ENCODE results near the gene SPATA2L. TPM values are rescaled to one million over a fixed set of nuclear protein-coding genes. Genes with fewer than 3 reads are reported as not detected.

SPATA2L gene
- polyA plus RNA-seq, 1 of the 3 experiments (the other 2 are of a cell fraction), result 8.6 TPM

GRCh38 chr16:89687092-89687940, 14.2 kb downstream of the SPATA2L start:
- H2AFZ ChIP-seq (ENCODE audit: low read depth), result peak overlapping the region; percentile 94
- H3K9me3 ChIP-seq, result no peaks in the 10 kb centered on the region
- H3K4me3 ChIP-seq (ENCODE audit: low read depth in 2 of 2, low read length in 1 of 2), result peak overlapping the region; percentile 82 to 87
- peak overlapping the region; percentile 86 to 96 for H3K27ac ChIP-seq (ENCODE audit: low read depth in 2 of 2, low read length in 1 of 2)
- H3K79me2 ChIP-seq (ENCODE audit: insufficient read depth), result peaks cover 36% of the 10 kb centered on the region
- peak overlapping the region; percentile 87 for H3K9ac ChIP-seq
- H3K36me3 ChIP-seq (replicated peaks in 1 of 2; ENCODE audit: control insufficient read depth in 1 of 2, insufficient read depth in 2 of 2, low read length in 1 of 2), result peaks cover 11 to 19% of the 10 kb centered on the region in 2 experiments
- peak overlapping the region; percentile 99 for H3K4me2 ChIP-seq
- DNase-seq, result no peak
- H4K20me1 ChIP-seq (ENCODE audit: insufficient read depth), result no peaks in the 10 kb centered on the region
- H3K9me2 ChIP-seq, result no peaks in the 10 kb centered on the region
- TF ChIP-seq MEF2A (IDR thresholded peaks at IDR 0.05; ENCODE audit: borderline replicate concordance, low read depth) (no peak), MXI1 (IDR thresholded peaks at IDR 0.05; ENCODE audit: low read depth, low read length) (peak; percentile 91), MAX (IDR thresholded peaks at IDR 0.05; ENCODE audit: low read depth) (peak; percentile 54; the same call in 1 of the 2 replicates), POLR2AphosphoS5 (IDR thresholded peaks at IDR 0.05; ENCODE audit: low read depth, low read length) (no peak), FOXM1 (IDR thresholded peaks at IDR 0.05; ENCODE audit: low read depth) (no peak), PBX3 (IDR thresholded peaks at IDR 0.05) (no peak)
- no peaks in the 10 kb centered on the region for H3K27me3 ChIP-seq (ENCODE audit: insufficient read depth)
- POLR2A ChIA-PET, result interaction anchor here (0.6 to 1.5 kb wide), 8 partner anchors 8 to 235 kb away, joined by 3 to 10 read pairs (median 4); partner anchors contain the start of genes CHMP1A and SPATA33
- WGBS (ENCODE audit: low lambda C conversion rate), result 20% methylated on average over 21 of the region's 42 CpGs
- H3K4me1 ChIP-seq (ENCODE audit: control insufficient read depth in 1 of 2, insufficient read depth in 2 of 2, low read depth in 1 of 2, low read length in 1 of 2), result peaks cover 4 to 7% of the 10 kb centered on the region in 2 experiments; a peak in 1 of 4 replicates
- peaks cover 3% of the 10 kb centered on the region for H3F3A ChIP-seq (replicated peaks; ENCODE audit: insufficient read depth)
- CTCF ChIA-PET, result interaction anchor here (0.6 to 2.3 kb wide), 5 partner anchors 13 to 173 kb away, joined by 3 to 22 read pairs (median 3); partner anchors contain the start of gene SPATA2L

GRCh38 chr16:89686520-89687091, 14.9 kb downstream of the SPATA2L start, which contains the start of gene CDK10:
CDK10 (plus strand) TSS chr16:89686689; CDS start chr16:89686711, 22 bp downstream.
- CTCF ChIA-PET, result interaction anchor here (0.6 to 2.3 kb wide), 6 partner anchors 14 to 223 kb away, joined by 3 to 22 read pairs (median 3); partner anchors contain the start of gene SPATA2L
- Histone ChIP-seq H4K20me1 (ENCODE audit: insufficient read depth) (no peaks in the 10 kb centered on the region), H3K27me3 (ENCODE audit: insufficient read depth) (no peaks in the 10 kb centered on the region), H3K36me3 (replicated peaks in 1 of 2; ENCODE audit: control insufficient read depth in 1 of 2, insufficient read depth in 2 of 2, low read length in 1 of 2) (peaks cover 11 to 12% of the 10 kb centered on the region in 2 experiments), H3K4me3 (ENCODE audit: low read depth in 2 of 2, low read length in 1 of 2) (peak within 1 kb of the TSS; percentile 82 to 87), H3K79me2 (ENCODE audit: insufficient read depth) (peaks cover 36% of the 10 kb centered on the region), H3F3A (replicated peaks; ENCODE audit: insufficient read depth) (peaks cover 3% of the 10 kb centered on the region), H3K4me1 (ENCODE audit: control insufficient read depth in 1 of 2, insufficient read depth in 2 of 2, low read depth in 1 of 2, low read length in 1 of 2) (peaks cover 4 to 7% of the 10 kb centered on the region in 2 experiments; a peak in 1 of 4 replicates), H3K9ac (peak within 1 kb of the TSS; percentile 87), H2AFZ (ENCODE audit: low read depth) (peak within 1 kb of the TSS; percentile 94), H3K9me2 (no peaks in the 10 kb centered on the region), H3K9me3 (no peaks in the 10 kb centered on the region), H3K27ac (ENCODE audit: low read depth in 2 of 2, low read length in 1 of 2) (peak within 1 kb of the TSS; percentile 86 to 96), H3K4me2 (peak within 1 kb of the TSS; percentile 99)
- WGBS (ENCODE audit: low lambda C conversion rate), result 0% methylated on average over 2 of the region's 67 CpGs
- peak; percentile 97 for TF ChIP-seq POLR2AphosphoS5 (IDR thresholded peaks at IDR 0.05; ENCODE audit: low read depth, low read length)
- no peak for TF ChIP-seq FOSL2 (IDR thresholded peaks at IDR 0.05; ENCODE audit: borderline replicate concordance, low read depth)
- no peak for TF ChIP-seq CHD2 (IDR thresholded peaks at IDR 0.05; ENCODE audit: low read length, partially characterized antibody)
- TF ChIP-seq YY1 (IDR thresholded peaks at IDR 0.05; ENCODE audit: low read depth), result peak; percentile 88
- no peak for TF ChIP-seq MEF2A (IDR thresholded peaks at IDR 0.05; ENCODE audit: borderline replicate concordance, low read depth)
- TF ChIP-seq TEAD4 (IDR thresholded peaks at IDR 0.05; ENCODE audit: borderline replicate concordance, insufficient read depth), result no peak
- peak; percentile 93 for TF ChIP-seq MAX (IDR thresholded peaks at IDR 0.05; ENCODE audit: low read depth)
- peak; percentile 62 for TF ChIP-seq GABPA (IDR thresholded peaks at IDR 0.05; ENCODE audit: low read depth)
- no peak for TF ChIP-seq SMC3 (IDR thresholded peaks at IDR 0.05; ENCODE audit: low read depth, low read length)
- peak; percentile 90 for TF ChIP-seq NRF1 (IDR thresholded peaks at IDR 0.05; ENCODE audit: low read depth, low read length)
- TF ChIP-seq RFX5 (IDR thresholded peaks at IDR 0.05; ENCODE audit: low read length), result no peak
- TF ChIP-seq MXI1 (IDR thresholded peaks at IDR 0.05; ENCODE audit: low read depth, low read length), result peak; percentile 71
- TF ChIP-seq TAF1 (IDR thresholded peaks at IDR 0.05; ENCODE audit: borderline replicate concordance, low read depth, low read length), result peak; percentile 79
- no peak for TF ChIP-seq USF2 (IDR thresholded peaks at IDR 0.05; ENCODE audit: borderline replicate concordance, low read depth, low read length)
- TF ChIP-seq ELF1 (IDR thresholded peaks at IDR 0.05), result peak; percentile 73
- TF ChIP-seq SIN3A (IDR thresholded peaks at IDR 0.05; ENCODE audit: borderline replicate concordance, low read depth, low read length), result peak; percentile 84; the same call in 1 of the 2 replicates
- no peak for TF ChIP-seq RXRA (IDR thresholded peaks at IDR 0.05; ENCODE audit: borderline replicate concordance, low read depth)
- TF ChIP-seq TCF12 (IDR thresholded peaks at IDR 0.05), result no peak
- peak; percentile 99 for DNase-seq
- POLR2A ChIA-PET, result interaction anchor here (1.0 to 1.5 kb wide), 7 partner anchors 9 to 121 kb away, joined by 3 to 10 read pairs (median 4); partner anchors contain the start of genes CHMP1A and SPATA33

All from SK-N-SH (cell line).